Middle frontal gyrus (tissue), 1 donor: ENCODE measurements around the gene OXCT2.
"Not testable (repeated sequence)": the region's sequence is repeated elsewhere in the genome, so short reads cannot be mapped to it uniquely, and the experiment has no call there.

Experiments used
- DNase-seq: peaks from one replicate; pipeline ENCODE4 v3.0.0-alpha.2; 2015; ENCODE audit warnings: low spot score; ENCODE audit errors: extremely low spot score

The OXCT2 gene

DNA sequence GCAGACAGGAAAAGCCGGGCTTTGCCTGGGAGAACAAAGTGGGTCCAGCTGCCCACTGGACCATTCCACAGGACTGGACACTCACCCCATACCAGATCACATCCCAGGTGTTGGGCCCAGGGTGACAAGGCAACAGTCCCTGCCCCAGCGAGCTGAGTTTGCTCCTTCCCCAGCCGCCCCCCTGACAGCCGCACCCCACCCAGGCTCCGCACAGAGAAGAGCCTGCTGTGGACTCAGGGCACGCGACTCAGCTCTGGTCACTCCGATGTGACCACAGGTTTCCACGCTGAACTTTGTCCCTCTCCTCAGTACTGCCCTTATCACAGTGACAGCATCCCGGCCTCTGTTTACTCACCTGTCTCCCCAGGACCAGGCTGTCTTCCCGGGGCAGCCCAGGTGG lies 16.3 kb upstream of the OXCT2 start:
- DNase-seq = no peak

- not testable (repeated sequence) for DNase-seq
Measured at GRCh38 chr1:39787108-39787375, 15.9 kb upstream of the OXCT2 start.

GRCh38 chr1:39786303-39787107 lies 15.4 kb upstream of the OXCT2 start:
- not testable (repeated sequence) for DNase-seq

DNA sequence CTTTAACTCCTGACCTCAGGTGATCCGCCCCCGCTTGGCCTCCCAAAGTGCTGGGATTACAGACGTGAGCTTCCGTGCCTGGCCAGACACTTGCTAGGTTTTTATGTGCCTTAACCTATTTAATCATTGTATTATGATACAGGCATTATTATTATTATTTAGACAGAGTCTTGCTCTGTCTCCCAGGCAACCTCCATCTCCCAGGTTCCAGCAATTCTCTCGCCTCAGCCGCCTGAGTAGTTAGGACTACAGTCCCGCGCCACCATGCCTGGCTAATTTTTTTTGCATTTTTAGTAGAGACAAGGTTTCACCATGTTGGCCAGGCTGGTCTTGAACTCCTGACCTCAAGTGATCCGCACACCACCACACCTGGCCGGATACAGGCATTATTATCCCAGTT lies 11.5 kb upstream of the OXCT2 start:
- not testable (repeated sequence) for DNase-seq

- DNase-seq = no peak
Measured at GRCh38 chr1:39782103-39782502, 11.0 kb upstream of the OXCT2 start.

GRCh38 chr1:39781349-39781715 lies 10.2 kb upstream of the OXCT2 start:
- no peak for DNase-seq

- no peak for DNase-seq
Measured at GRCh38 chr1:39779821-39780220, 8.7 kb upstream of the OXCT2 start.

DNA sequence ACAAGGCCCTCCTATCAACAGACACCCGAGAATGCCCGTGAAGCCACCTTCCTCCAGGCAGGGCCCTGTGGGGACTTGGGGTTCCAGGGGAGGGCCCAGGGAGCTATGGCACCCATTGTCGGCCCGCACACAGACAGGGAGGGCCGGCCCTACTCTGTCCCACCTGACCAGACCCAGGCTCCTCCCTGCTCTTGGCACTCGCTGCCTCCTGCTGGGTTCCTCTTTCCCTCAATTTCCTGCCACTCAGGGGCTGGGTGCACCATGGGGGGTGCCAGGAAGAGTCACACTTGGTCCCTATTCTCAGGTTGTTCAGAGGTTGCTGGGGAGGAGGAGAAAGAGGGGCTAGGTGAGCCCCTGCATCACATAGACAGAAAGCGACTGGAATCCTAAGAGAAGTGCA lies 8.0 kb upstream of the OXCT2 start:
- DNase-seq = no peak

DNA sequence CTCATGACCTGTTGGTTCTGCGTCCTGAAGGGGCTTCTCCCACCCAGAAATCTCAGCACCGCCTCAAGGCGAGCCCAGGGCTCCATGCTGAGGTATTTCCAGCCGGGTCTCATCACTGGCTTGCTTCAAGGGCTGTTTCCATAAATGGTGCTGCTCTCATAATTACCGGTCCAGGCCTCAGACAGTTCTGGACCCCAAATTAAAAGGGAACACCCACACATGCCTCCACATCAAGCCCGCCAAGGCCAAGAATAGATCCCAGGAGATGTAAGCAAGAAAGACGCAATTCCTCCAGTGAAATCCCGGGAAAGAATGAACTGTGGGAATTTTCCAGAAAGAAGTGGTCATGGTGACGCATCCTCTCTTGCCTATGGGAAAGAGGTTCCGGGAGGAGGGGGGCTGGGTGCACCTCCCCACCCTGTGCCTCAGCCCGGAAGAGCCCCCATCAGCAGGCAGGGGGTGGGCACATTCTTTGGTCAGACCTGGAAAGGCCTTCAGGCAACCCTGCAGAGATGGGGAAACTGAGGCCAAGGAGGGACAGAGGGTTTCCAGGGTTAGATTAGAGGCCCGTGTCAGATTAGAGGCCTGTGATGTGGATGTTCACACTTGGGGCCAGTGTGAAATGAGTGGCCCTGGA lies 7.4 kb upstream of the OXCT2 start:
- not testable (repeated sequence) for DNase-seq

DNA sequence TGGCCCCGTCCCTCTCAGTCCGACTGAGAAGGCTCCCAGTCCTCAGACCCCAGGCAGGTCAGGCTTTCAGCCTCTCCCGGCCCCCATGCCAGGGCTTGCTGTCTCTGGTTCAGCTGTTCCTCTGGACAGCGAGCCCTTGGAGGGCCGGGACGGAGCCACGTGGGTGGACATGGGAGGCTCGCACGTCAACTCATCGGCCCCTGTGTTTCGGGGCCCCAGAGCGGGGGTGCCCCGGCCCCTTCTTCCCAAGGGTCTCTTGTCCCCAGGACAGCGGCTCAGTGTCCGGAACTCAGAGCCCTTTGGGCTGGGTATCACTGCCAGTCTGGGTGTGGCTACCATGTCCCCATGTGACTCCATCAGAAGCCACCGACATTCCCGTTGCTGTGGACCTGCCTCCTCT lies 6.7 kb upstream of the OXCT2 start:
- DNase-seq = not testable (repeated sequence)

- no peak for DNase-seq
Measured at GRCh38 chr1:39777306-39777705, 6.2 kb upstream of the OXCT2 start.

- DNase-seq = no peak
Measured at GRCh38 chr1:39776886-39777285, 5.7 kb upstream of the OXCT2 start.

DNA sequence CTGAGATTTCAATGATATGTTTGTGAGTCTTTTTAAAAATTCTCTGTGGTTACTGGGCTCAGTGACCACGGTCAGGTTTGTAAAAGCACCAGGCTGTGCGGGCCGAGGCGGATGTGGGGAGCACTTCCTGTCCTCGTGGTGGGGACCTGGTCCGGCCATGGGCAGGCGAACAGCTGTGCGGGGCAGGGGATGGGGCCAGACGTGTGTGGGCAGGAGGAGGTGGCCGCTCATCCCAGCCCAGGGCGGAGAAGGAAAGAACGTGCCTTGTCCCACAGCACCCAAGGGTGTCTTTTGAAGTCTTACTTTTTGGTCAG lies 5.2 kb upstream of the OXCT2 start:
- DNase-seq = no peak

GRCh38 chr1:39775676-39776399 lies 4.7 kb upstream of the OXCT2 start:
- DNase-seq = not testable (repeated sequence)

- not testable (repeated sequence) for DNase-seq
Measured at GRCh38 chr1:39775141-39775540, 4.0 kb upstream of the OXCT2 start.

GRCh38 chr1:39773369-39773979 lies 2.3 kb upstream of the OXCT2 start:
- not testable (repeated sequence) for DNase-seq

GRCh38 chr1:39770100-39771021 lies 787 bp downstream of the OXCT2 start:
- DNase-seq = not testable (repeated sequence)

- not testable (repeated sequence) for DNase-seq
Measured at GRCh38 chr1:39769502-39769901, 1.6 kb downstream of the OXCT2 start.

DNA sequence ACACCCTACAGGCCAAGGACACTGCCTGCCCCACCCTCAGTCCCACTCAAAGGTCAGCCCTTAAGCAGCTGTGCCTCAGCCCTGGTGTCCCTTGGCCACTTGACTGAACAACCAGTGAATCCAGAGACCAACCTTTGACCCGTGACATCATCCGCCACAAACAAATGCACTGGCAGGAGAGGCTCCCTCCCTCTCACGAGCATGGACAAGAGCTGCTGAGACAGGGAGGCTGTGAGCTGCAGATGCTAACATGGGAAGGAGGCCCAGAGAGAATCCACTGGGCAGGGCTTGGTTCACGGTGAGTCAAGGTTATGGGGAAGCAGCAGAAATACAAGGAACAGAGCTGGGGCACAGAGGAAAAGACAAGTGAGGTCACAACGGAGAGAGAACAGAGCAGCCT lies 4.7 kb downstream of the OXCT2 start:
- not testable (repeated sequence) for DNase-seq

DNA sequence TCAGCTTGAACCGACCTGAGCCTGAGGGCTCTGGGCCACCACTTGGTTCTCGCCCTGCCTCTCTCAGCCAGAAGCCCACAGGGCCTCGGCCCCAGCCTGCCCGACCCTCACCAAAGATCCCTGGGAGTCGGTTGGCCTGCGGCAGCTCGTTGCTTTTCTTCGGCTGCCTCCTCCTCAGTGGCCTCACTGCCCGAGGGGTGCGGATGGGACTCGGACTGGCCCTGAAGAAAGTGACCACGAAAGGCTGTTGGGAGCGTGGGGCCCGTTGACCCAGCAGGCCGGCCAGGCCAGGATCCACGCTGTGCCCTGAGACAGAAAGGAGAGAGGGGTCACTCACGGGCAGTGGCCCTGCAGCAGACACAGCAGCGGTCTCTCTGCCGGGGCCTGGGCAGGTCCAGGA lies 6.6 kb downstream of the OXCT2 start:
- DNase-seq = not testable (repeated sequence)
